ENCODE measurements around the gene TAF5L. TPM values are rescaled to one million over a fixed set of nuclear protein-coding genes. Genes with fewer than 3 reads are reported as not detected.

TAF5L gene
- polyA plus RNA-seq, 1 donor (not counting 4 experiments of a cell fraction or from before 2014, with no cell fraction given) = 23.7 TPM

DNA sequence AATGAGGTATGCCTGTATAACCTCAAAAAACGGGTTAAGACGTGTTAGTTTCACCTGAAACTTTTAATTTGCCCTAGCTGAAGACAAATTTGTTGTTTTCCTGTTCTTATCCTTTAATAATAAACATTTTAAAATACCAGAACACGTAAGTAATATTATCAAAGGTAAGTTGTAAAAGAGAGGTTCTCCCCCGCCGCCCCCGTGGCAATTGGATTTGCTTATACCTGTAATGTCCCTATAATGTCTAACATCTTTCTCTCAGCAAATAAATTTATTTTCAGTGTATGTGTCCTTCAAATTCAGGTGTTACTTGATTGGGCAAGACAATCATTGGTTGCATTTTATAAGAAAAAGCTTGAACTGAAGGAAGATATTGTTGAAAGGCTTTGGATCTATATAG, 6.0 kb upstream of the TAF5L start:
- H3K79me2 ChIP-seq (ENCODE audit: control insufficient read depth, insufficient read depth, low read length) = peaks cover 60% of the 10 kb centered on the region
- dilution Hi-C loops (cut with MboI; ENCODE audit: extremely low pct_ligation_motif_present, low sequenced_read_pairs) = no loop called here
- FAIRE-seq = no peak

DNA sequence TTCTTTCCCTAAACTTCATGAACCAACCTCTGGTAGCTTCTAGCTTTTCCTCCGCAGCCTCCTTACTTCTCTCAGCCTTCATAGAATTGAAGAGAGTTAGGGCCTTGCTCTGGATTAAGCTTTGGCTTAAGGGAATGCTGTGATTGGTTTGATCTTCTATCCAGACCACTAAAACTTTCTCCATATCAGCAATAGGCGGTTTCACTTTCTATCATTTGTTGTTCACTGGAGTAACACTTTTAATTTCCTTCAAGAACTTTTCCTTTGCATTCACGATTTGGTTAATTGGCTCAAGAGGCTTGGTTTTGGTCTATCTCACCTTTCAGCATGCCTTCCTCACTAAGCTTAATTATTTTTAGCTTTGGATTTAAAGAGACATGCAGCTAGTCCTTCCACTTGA, 5.2 kb upstream of the TAF5L start:
- no peaks in the 10 kb centered on the region for H3K9me1 ChIP-seq (ENCODE audit: control insufficient read depth, extremely low read depth, insufficient read depth, low read length)
- no peaks in the 10 kb centered on the region for H3K27me3 ChIP-seq (ENCODE audit: control insufficient read depth, extremely low read depth, insufficient read depth, low read length)
- H3K79me2 ChIP-seq (ENCODE audit: control insufficient read depth, insufficient read depth, low read length) = peaks cover 63% of the 10 kb centered on the region
- TF ChIP-seq, protein P1, sequence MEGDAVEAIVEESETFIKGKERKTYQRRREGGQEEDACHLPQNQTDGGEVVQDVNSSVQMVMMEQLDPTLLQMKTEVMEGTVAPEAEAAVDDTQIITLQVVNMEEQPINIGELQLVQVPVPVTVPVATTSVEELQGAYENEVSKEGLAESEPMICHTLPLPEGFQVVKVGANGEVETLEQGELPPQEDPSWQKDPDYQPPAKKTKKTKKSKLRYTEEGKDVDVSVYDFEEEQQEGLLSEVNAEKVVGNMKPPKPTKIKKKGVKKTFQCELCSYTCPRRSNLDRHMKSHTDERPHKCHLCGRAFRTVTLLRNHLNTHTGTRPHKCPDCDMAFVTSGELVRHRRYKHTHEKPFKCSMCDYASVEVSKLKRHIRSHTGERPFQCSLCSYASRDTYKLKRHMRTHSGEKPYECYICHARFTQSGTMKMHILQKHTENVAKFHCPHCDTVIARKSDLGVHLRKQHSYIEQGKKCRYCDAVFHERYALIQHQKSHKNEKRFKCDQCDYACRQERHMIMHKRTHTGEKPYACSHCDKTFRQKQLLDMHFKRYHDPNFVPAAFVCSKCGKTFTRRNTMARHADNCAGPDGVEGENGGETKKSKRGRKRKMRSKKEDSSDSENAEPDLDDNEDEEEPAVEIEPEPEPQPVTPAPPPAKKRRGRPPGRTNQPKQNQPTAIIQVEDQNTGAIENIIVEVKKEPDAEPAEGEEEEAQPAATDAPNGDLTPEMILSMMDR (optimal IDR thresholded peaks at IDR 0.05 in 1 of 3, IDR thresholded peaks at IDR 0.05 in 1 of 3, conservative IDR thresholded peaks at IDR 0.05 in 1 of 3; ENCODE audit: extremely low read depth in 1 of 3, insufficient read depth in 2 of 3, low read length in 3 of 3) = no peak
- no peak overlapping the region for H3K4me2 ChIP-seq (ENCODE audit: control insufficient read depth, extremely low read depth, insufficient read depth, low read depth, low read length)
- DNase-seq (ENCODE audit: low read depth, low spot score) (no peak), FAIRE-seq (no peak)
- H3K4me1 ChIP-seq (ENCODE audit: control insufficient read depth, extremely low read depth, insufficient read depth, low read length) = no peaks in the 10 kb centered on the region
- peaks cover 14 to 16% of the 10 kb centered on the region in 2 experiments for H3K36me3 ChIP-seq (ENCODE audit: control insufficient read depth in 2 of 2, extremely low read depth in 1 of 2, insufficient read depth in 2 of 2, low read length in 2 of 2)
- H2AFZ ChIP-seq (ENCODE audit: control insufficient read depth, low read length) = no peak overlapping the region
- no peaks in the 10 kb centered on the region for H4K20me1 ChIP-seq (ENCODE audit: control insufficient read depth, extremely low read depth, insufficient read depth, low read length)
- no peak overlapping the region for H3K9ac ChIP-seq (ENCODE audit: control insufficient read depth, extremely low read depth, insufficient read depth, low read length)
- no peaks in the 10 kb centered on the region for H3K9me3 ChIP-seq (ENCODE audit: control insufficient read depth, low read depth, low read length)
- no peak overlapping the region for H3K27ac ChIP-seq (ENCODE audit: control insufficient read depth, insufficient read depth, low read length)
- dilution Hi-C loops (cut with MboI; ENCODE audit: extremely low pct_ligation_motif_present, low sequenced_read_pairs) = no loop called here
- H3K4me3 ChIP-seq (ENCODE audit: control insufficient read depth in 2 of 3, extremely low read depth in 1 of 3, insufficient read depth in 2 of 3, low read depth in 1 of 3, low read length in 3 of 3) = no peak overlapping the region

More for the DNA sequence above, 6.0 kb upstream of the TAF5L start:
- no peak for DNase-seq (ENCODE audit: low read depth, low spot score)
- no peak overlapping the region for H3K27ac ChIP-seq (ENCODE audit: control insufficient read depth, insufficient read depth, low read length)
- TF ChIP-seq EZH2 (IDR thresholded peaks at IDR 0.05; ENCODE audit: low read length) = no peak
- TF ChIP-seq, protein P1 (optimal IDR thresholded peaks at IDR 0.05 in 1 of 3, IDR thresholded peaks at IDR 0.05 in 1 of 3, conservative IDR thresholded peaks at IDR 0.05 in 1 of 3; ENCODE audit: extremely low read depth in 1 of 3, insufficient read depth in 2 of 3, low read length in 3 of 3) = no peak
- H3K9ac ChIP-seq (ENCODE audit: control insufficient read depth, extremely low read depth, insufficient read depth, low read length) = no peak overlapping the region
- no peak overlapping the region for H3K4me3 ChIP-seq (ENCODE audit: control insufficient read depth in 2 of 3, extremely low read depth in 1 of 3, insufficient read depth in 2 of 3, low read depth in 1 of 3, low read length in 3 of 3)
- no peaks in the 10 kb centered on the region for H3K27me3 ChIP-seq (ENCODE audit: control insufficient read depth, extremely low read depth, insufficient read depth, low read length)
- no peaks in the 10 kb centered on the region for H3K9me3 ChIP-seq (ENCODE audit: control insufficient read depth, low read depth, low read length)
- H3K4me1 ChIP-seq (ENCODE audit: control insufficient read depth, extremely low read depth, insufficient read depth, low read length) = no peaks in the 10 kb centered on the region
- H2AFZ ChIP-seq (ENCODE audit: control insufficient read depth, low read length) = no peak overlapping the region
- no peaks in the 10 kb centered on the region for H4K20me1 ChIP-seq (ENCODE audit: control insufficient read depth, extremely low read depth, insufficient read depth, low read length)
- no peak overlapping the region for H3K4me2 ChIP-seq (ENCODE audit: control insufficient read depth, extremely low read depth, insufficient read depth, low read depth, low read length)
- H3K36me3 ChIP-seq (ENCODE audit: control insufficient read depth in 2 of 2, extremely low read depth in 1 of 2, insufficient read depth in 2 of 2, low read length in 2 of 2) = peaks cover 18 to 23% of the 10 kb centered on the region in 2 experiments
- no peaks in the 10 kb centered on the region for H3K9me1 ChIP-seq (ENCODE audit: control insufficient read depth, extremely low read depth, insufficient read depth, low read length)

Measured in keratinocyte (primary cell).